Stimulated activated naive CD8-positive, alpha-beta T cell treated with anti-CD3 and anti-CD28 coated beads, Interleukin-15, Interleukin-2, amounts not matched to agents 100 ng/mL and 50 ng/mL, for 24 hours (primary cell): ENCODE data around the gene ATP5MC2.
A peak's percentile ranks its signal among the peaks of the same experiment; 100 is the strongest.
"Not testable (repeated sequence)": the region's sequence is repeated elsewhere in the genome, so short reads cannot be mapped to it uniquely, and the experiment has no call there.

Experiments
- H3K27ac Mint-ChIP-seq: one replicate; pipeline ENCODE4 v1.8.0; 2021; ENCODE audit warnings: mild to moderate bottlenecking, mixed read lengths
- H3K27me3 Mint-ChIP-seq: one replicate; pipeline ENCODE4 v1.8.0; 2021; ENCODE audit warnings: mixed read lengths
- H3K36me3 Mint-ChIP-seq: one replicate; pipeline ENCODE4 v1.8.0; 2021; ENCODE audit warnings: low read depth, mixed read lengths
- H3K4me1 Mint-ChIP-seq: one replicate; pipeline ENCODE4 v1.8.0; 2021; ENCODE audit warnings: low read depth, mixed read lengths
- H3K4me3 Mint-ChIP-seq: one replicate; pipeline ENCODE4 v1.8.0; 2021; ENCODE audit warnings: mild to moderate bottlenecking, mixed read lengths
- H3K9me3 Mint-ChIP-seq: one replicate; pipeline ENCODE4 v1.8.0; 2021; ENCODE audit warnings: mixed read lengths

The ATP5MC2 gene

GRCh38 chr12:53675701-53676607, at the start of gene ATP5MC2:
ATP5MC2 (minus strand) TSS chr12:53676083; CDS start chr12:53672614, 3,469 bp downstream.
- H3K36me3 Mint-ChIP-seq, result peaks cover 38% of the 10 kb centered on the region
- H3K4me3 Mint-ChIP-seq, result peak within 1 kb of the TSS; percentile 100
- peak within 1 kb of the TSS; percentile 98 for H3K27ac Mint-ChIP-seq
- H3K4me1 Mint-ChIP-seq, result peaks cover 45% of the 10 kb centered on the region
- H3K27me3 Mint-ChIP-seq, result peaks cover 24% of the 10 kb centered on the region
- H3K9me3 Mint-ChIP-seq, result no peaks in the 10 kb centered on the region

GRCh38 chr12:53722450-53723041, 46.7 kb upstream of the ATP5MC2 start:
- Mint-ChIP-seq H3K4me3 (no peak overlapping the region), H3K36me3 (peaks cover 9% of the 10 kb centered on the region), H3K27me3 (no peaks in the 10 kb centered on the region), H3K27ac (no peak overlapping the region), H3K9me3 (no peaks in the 10 kb centered on the region), H3K4me1 (peaks cover 13% of the 10 kb centered on the region)

GRCh38 chr12:53720946-53721345, 45.1 kb upstream of the ATP5MC2 start:
- H3K9me3 Mint-ChIP-seq, result no peaks in the 10 kb centered on the region
- H3K4me1 Mint-ChIP-seq, result no peaks in the 10 kb centered on the region
- no peak overlapping the region for H3K4me3 Mint-ChIP-seq
- H3K36me3 Mint-ChIP-seq, result peaks cover 9% of the 10 kb centered on the region
- H3K27ac Mint-ChIP-seq, result no peak overlapping the region
- H3K27me3 Mint-ChIP-seq, result no peaks in the 10 kb centered on the region

GRCh38 chr12:53719649-53720048, 43.8 kb upstream of the ATP5MC2 start:
- Mint-ChIP-seq H3K27ac (no peak overlapping the region), H3K4me3 (no peak overlapping the region), H3K36me3 (peaks cover 12% of the 10 kb centered on the region), H3K9me3 (no peaks in the 10 kb centered on the region), H3K4me1 (no peaks in the 10 kb centered on the region), H3K27me3 (no peaks in the 10 kb centered on the region)

- not testable (repeated sequence) for H3K9me3 Mint-ChIP-seq, H3K4me3 Mint-ChIP-seq, H3K4me1 Mint-ChIP-seq, H3K27ac Mint-ChIP-seq, H3K27me3 Mint-ChIP-seq
- H3K36me3 Mint-ChIP-seq, result peaks cover 13% of the 10 kb centered on the region
Observed at GRCh38 chr12:53718567-53718966, 42.7 kb upstream of the ATP5MC2 start.

GRCh38 chr12:53717319-53717718, 41.4 kb upstream of the ATP5MC2 start:
- peaks cover 13% of the 10 kb centered on the region for H3K36me3 Mint-ChIP-seq
- no peak overlapping the region for H3K4me3 Mint-ChIP-seq
- H3K27ac Mint-ChIP-seq, result no peak overlapping the region
- no peaks in the 10 kb centered on the region for H3K4me1 Mint-ChIP-seq
- H3K27me3 Mint-ChIP-seq, result no peaks in the 10 kb centered on the region
- no peaks in the 10 kb centered on the region for H3K9me3 Mint-ChIP-seq

GRCh38 chr12:53714004-53714403, 38.1 kb upstream of the ATP5MC2 start:
- Mint-ChIP-seq H3K4me3 (no peak overlapping the region), H3K9me3 (no peaks in the 10 kb centered on the region), H3K27ac (no peak overlapping the region), H3K36me3 (peaks cover 9% of the 10 kb centered on the region), H3K27me3 (no peaks in the 10 kb centered on the region), H3K4me1 (no peaks in the 10 kb centered on the region)

GRCh38 chr12:53713516-53713915, 37.6 kb upstream of the ATP5MC2 start:
- H3K27ac Mint-ChIP-seq, result no peak overlapping the region
- H3K4me1 Mint-ChIP-seq, result no peaks in the 10 kb centered on the region
- no peak overlapping the region for H3K4me3 Mint-ChIP-seq
- peaks cover 9% of the 10 kb centered on the region for H3K36me3 Mint-ChIP-seq
- no peaks in the 10 kb centered on the region for H3K27me3 Mint-ChIP-seq
- no peaks in the 10 kb centered on the region for H3K9me3 Mint-ChIP-seq

GRCh38 chr12:53712059-53712643, 36.3 kb upstream of the ATP5MC2 start:
- H3K27ac Mint-ChIP-seq, result no peak overlapping the region
- no peaks in the 10 kb centered on the region for H3K9me3 Mint-ChIP-seq
- peaks cover 9% of the 10 kb centered on the region for H3K36me3 Mint-ChIP-seq
- no peaks in the 10 kb centered on the region for H3K4me1 Mint-ChIP-seq
- no peak overlapping the region for H3K4me3 Mint-ChIP-seq
- H3K27me3 Mint-ChIP-seq, result peaks cover 6% of the 10 kb centered on the region

GRCh38 chr12:53710091-53710490, 34.2 kb upstream of the ATP5MC2 start:
- Mint-ChIP-seq H3K27me3 (peaks cover 19% of the 10 kb centered on the region), H3K4me1 (no peaks in the 10 kb centered on the region), H3K9me3 (no peaks in the 10 kb centered on the region), H3K4me3 (no peak overlapping the region), H3K36me3 (peaks cover 9% of the 10 kb centered on the region), H3K27ac (no peak overlapping the region)

GRCh38 chr12:53709671-53710070, 33.8 kb upstream of the ATP5MC2 start:
- Mint-ChIP-seq H3K4me3 (no peak overlapping the region), H3K27ac (no peak overlapping the region), H3K27me3 (peaks cover 21% of the 10 kb centered on the region), H3K4me1 (no peaks in the 10 kb centered on the region), H3K36me3 (peaks cover 6% of the 10 kb centered on the region), H3K9me3 (no peaks in the 10 kb centered on the region)

GRCh38 chr12:53706080-53706479, 30.2 kb upstream of the ATP5MC2 start:
- no peaks in the 10 kb centered on the region for H3K4me1 Mint-ChIP-seq
- no peaks in the 10 kb centered on the region for H3K36me3 Mint-ChIP-seq
- peaks cover 54% of the 10 kb centered on the region for H3K27me3 Mint-ChIP-seq
- no peak overlapping the region for H3K4me3 Mint-ChIP-seq
- H3K9me3 Mint-ChIP-seq, result no peaks in the 10 kb centered on the region
- H3K27ac Mint-ChIP-seq, result peak overlapping the region; percentile 28

GRCh38 chr12:53703756-53704155, 27.9 kb upstream of the ATP5MC2 start:
- Mint-ChIP-seq H3K27me3 (peaks cover 77% of the 10 kb centered on the region), H3K36me3 (no peaks in the 10 kb centered on the region), H3K4me1 (no peaks in the 10 kb centered on the region), H3K9me3 (no peaks in the 10 kb centered on the region), H3K4me3 (no peak overlapping the region), H3K27ac (no peak overlapping the region)

- peak overlapping the region; percentile 34 for H3K27ac Mint-ChIP-seq
- no peak overlapping the region for H3K4me3 Mint-ChIP-seq
- peaks cover 4% of the 10 kb centered on the region for H3K4me1 Mint-ChIP-seq
Observed at GRCh38 chr12:53701518-53702264, 25.8 kb upstream of the ATP5MC2 start.

GRCh38 chr12:53700567-53700966, 24.7 kb upstream of the ATP5MC2 start:
- H3K4me3 Mint-ChIP-seq, result no peak overlapping the region
- H3K36me3 Mint-ChIP-seq, result no peaks in the 10 kb centered on the region
- H3K9me3 Mint-ChIP-seq, result no peaks in the 10 kb centered on the region
- H3K4me1 Mint-ChIP-seq, result peaks cover 15% of the 10 kb centered on the region
- H3K27ac Mint-ChIP-seq, result no peak overlapping the region
- peaks cover 87% of the 10 kb centered on the region for H3K27me3 Mint-ChIP-seq

More at GRCh38 chr12:53701518-53702264, 25.8 kb upstream of the ATP5MC2 start:
- Mint-ChIP-seq H3K36me3 (no peaks in the 10 kb centered on the region), H3K27me3 (peaks cover 87% of the 10 kb centered on the region), H3K9me3 (no peaks in the 10 kb centered on the region)
